PC-3 (cell line): Measurements from ENCODE around the gene EPM2A.

Experiments
- EZH2phosphoT487 ChIP-seq: fragments of 300-600 bp; sonication (generic); IDR thresholded peaks from 2 replicates; pipeline ENCODE4 v1.6.1; 2018; ENCODE audit warnings: mild to moderate bottlenecking, antibody characterized with exemption, low read length, borderline replicate concordance
- TF ChIP-seq, protein P1 (sequence below): fragments of 300-600 bp; sonication (generic); conservative IDR thresholded peaks from 2 replicates; pipeline ENCODE4 v1.5.1; 2017; ENCODE audit warnings: antibody characterized with exemption, low read depth, mild to moderate bottlenecking, low read length

DNA sequence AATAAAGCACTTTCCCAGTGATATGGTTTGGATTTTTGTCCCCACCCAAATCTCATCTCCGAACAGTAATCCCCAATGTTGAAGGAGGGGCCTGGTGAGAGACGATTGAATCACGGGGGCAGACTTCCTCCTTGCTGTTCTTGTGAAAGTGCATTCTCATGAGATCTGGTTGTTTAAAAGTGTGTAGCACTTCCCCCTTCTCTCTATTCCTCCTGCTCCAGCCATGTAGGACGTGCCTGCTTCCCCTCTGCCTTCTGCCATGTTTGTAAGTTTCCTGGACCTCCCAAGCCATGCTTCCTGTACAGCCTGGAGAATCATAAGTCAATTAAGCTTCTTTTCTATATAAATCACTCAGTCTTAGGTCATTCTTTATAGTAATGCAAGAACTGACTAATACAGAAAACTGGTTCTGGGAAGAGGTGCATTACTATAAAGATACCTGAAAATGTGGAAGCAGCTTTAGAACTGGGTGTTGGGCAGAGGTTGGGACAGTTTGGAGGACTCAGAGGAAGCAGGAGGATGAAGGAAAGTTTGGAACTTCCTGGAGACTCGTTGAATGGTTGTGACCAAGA, 7.4 kb downstream of the EPM2A start:
- no peak for TF ChIP-seq EZH2phosphoT487
- TF ChIP-seq, protein P1, sequence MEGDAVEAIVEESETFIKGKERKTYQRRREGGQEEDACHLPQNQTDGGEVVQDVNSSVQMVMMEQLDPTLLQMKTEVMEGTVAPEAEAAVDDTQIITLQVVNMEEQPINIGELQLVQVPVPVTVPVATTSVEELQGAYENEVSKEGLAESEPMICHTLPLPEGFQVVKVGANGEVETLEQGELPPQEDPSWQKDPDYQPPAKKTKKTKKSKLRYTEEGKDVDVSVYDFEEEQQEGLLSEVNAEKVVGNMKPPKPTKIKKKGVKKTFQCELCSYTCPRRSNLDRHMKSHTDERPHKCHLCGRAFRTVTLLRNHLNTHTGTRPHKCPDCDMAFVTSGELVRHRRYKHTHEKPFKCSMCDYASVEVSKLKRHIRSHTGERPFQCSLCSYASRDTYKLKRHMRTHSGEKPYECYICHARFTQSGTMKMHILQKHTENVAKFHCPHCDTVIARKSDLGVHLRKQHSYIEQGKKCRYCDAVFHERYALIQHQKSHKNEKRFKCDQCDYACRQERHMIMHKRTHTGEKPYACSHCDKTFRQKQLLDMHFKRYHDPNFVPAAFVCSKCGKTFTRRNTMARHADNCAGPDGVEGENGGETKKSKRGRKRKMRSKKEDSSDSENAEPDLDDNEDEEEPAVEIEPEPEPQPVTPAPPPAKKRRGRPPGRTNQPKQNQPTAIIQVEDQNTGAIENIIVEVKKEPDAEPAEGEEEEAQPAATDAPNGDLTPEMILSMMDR, result no peak
